B cell (primary cell): ENCODE data around the gene CARD9.

ENCODE experiments used
- EZH2 ChIP-seq: IDR thresholded peaks from 2 replicates; pipeline ENCODE4 v1.6.1; 2012; ENCODE audit warnings: borderline replicate concordance, low read depth, mild to moderate bottlenecking, moderate library complexity, low read length; ENCODE audit not compliant: insufficient read depth, poor library complexity, severe bottlenecking
- TF ChIP-seq, protein P1 (sequence below): fragments of 200-600 bp; IDR thresholded peaks from one replicate; pipeline ENCODE4 v1.8.0; 2022; ENCODE audit warnings: antibody characterized with exemption, mild to moderate bottlenecking

DNA sequence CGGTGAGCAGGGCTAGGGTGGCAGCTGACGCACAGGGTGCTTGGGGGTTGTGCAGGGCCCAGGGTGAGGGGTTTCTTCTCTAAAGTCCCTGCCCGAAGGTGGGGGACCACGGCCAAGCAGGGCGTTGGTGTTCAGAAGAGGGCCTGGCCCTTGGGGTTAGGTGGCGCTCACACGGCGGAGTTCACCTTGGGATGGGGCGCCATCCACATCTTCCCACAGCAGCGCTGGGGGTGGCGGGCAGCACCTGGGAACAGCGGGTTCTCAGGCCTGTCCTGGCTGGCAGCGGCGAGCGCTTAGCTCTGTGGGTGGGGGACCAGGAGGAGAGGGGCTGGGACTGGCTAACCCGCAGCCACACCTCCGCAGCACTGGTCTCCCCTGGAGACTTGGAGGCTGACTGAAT, 40.0 kb downstream of the CARD9 start:
- TF ChIP-seq, protein P1, sequence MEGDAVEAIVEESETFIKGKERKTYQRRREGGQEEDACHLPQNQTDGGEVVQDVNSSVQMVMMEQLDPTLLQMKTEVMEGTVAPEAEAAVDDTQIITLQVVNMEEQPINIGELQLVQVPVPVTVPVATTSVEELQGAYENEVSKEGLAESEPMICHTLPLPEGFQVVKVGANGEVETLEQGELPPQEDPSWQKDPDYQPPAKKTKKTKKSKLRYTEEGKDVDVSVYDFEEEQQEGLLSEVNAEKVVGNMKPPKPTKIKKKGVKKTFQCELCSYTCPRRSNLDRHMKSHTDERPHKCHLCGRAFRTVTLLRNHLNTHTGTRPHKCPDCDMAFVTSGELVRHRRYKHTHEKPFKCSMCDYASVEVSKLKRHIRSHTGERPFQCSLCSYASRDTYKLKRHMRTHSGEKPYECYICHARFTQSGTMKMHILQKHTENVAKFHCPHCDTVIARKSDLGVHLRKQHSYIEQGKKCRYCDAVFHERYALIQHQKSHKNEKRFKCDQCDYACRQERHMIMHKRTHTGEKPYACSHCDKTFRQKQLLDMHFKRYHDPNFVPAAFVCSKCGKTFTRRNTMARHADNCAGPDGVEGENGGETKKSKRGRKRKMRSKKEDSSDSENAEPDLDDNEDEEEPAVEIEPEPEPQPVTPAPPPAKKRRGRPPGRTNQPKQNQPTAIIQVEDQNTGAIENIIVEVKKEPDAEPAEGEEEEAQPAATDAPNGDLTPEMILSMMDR = no peak
- TF ChIP-seq EZH2 = no peak
